Gastroesophageal sphincter (tissue), 3 donors: ENCODE measurements around the gene EIF3CL.
"Not testable (repeated sequence)": the region's sequence is repeated elsewhere in the genome, so short reads cannot be mapped to it uniquely, and the experiment has no call there.

ENCODE experiments used
- CTCF ChIP-seq, 4 experiments: fragments of 200-600 bp in 2 of 4; fragments of 450-650 bp in 2 of 4; sonication (generic) in 1 of 4; IDR thresholded peaks; one replicate each; pipeline ENCODE4 v1.5.1; 2017 to 2019; ENCODE audit warnings: antibody characterized with exemption in 4 of 4, mild to moderate bottlenecking in 2 of 4, moderate library complexity in 2 of 4
- POLR2A ChIP-seq, 2 donors: fragments of 450-650 bp; IDR thresholded peaks; one replicate each; pipeline ENCODE4 v1.6.1; 2017; ENCODE audit warnings: antibody characterized with exemption in 2 of 2, mild to moderate bottlenecking in 2 of 2, moderate library complexity in 1 of 2
- POLR2AphosphoS5 ChIP-seq: sonication (generic); formaldehyde crosslinking; IDR thresholded peaks from one replicate; pipeline ENCODE4 v1.6.1; 2017; ENCODE audit warnings: antibody characterized with exemption

DNA sequence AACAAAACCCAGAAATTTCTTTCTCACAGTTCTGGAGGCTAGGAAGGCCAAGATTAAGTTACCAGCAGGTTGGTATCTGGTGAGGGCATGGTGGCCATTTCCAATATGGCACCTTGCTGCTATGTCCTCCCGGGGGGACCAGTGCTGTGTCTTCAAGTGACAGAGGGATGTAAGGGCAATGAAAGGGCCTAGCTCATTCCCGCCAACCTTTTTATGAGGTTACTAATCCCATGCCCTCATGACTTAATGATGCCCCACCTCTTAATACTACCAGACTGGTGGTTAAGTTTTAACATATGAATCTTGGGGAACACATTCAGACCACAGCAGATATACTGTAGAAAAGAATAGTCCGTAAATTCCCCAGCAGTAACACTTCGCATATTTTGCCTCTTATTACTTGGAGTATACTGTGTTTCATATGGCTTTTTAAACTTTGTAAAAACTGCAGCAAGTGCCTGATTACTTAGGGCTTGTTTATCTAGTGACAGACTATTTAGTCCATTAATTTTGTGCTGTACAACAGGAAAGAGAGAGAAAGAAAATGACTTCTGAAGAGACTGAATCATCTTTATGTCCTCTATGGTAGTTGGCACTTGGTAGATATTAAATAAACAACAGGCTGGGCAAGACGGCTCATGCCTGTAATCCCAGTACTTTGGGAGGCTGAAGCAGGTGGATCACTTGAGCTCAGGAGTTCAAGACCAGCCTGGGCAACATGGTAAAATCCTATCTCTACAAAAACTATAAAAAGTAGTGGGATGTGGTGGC lies 66.5 kb downstream of the EIF3CL start:
- not testable (repeated sequence) for TF ChIP-seq CTCF (IDR thresholded peaks at IDR 0.05); POLR2AphosphoS5; POLR2A (IDR thresholded peaks at IDR 0.05)
